CMK (cell line): ENCODE measurements around the gene CPM.
"Not testable (repeated sequence)": the region's sequence is repeated elsewhere in the genome, so short reads cannot be mapped to it uniquely, and the experiment has no call there.

Experiments
- DNase-seq: peaks from one replicate; pipeline ENCODE4 v3.0.0-alpha.2; 2010; ENCODE audit warnings: low read depth

CPM gene

DNA sequence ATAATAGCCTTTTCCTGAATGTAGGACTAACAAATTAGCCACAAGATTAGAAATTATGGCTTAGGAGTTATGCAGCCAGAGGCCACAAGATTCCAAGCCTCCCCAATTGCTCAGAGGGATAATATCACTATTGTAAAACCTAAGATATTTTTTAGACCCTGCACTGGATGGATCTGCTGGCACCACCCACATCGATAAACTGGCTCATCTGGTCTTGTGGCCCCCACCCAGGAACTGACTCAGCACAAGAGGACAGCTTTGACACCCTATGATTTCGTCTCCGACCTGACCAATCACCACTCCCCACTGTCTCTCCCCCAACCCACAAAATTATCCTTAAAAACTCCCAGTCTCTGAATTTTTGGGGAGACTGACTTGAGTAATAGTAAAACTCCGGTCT lies 54.7 kb downstream of the CPM start:
- DNase-seq = no peak

DNA sequence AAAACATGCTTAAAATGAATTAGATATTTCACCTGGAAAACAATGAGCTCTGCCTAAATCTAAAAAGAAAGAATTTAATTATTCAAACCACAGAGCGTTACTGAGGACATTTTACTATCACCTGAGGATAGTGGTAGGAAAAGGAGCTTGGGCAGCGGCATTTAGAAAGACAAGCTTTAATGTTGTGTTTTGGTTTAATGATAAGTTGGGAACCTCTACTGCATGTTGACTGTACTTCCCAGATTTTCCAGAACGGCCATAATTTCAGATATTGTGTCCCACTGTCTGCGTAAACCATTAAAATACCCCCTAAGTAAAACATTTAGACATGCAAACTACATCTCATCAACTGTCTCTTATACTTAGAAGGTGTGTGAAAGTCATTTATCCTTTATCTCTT lies 55.4 kb downstream of the CPM start:
- no peak for DNase-seq

DNA sequence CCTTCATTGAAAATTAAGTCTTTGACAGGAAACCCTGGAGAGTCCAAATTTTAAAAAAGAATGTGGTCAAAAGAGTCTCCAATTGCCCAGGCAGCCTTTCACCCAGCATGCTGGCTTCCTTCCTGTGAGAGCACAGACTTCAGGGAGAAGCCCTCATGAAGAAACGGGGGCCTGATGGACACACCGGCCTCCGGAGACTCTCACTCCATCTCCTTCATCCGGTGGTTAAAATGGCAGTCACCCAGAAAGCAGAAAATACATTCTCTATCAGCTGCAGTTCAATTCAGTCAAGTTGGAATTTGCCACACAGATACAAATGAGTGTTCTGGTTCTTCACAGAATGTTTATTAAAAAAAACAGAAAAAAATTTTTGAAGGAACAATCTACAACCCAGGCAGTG lies 56.5 kb downstream of the CPM start:
- no peak for DNase-seq

DNA sequence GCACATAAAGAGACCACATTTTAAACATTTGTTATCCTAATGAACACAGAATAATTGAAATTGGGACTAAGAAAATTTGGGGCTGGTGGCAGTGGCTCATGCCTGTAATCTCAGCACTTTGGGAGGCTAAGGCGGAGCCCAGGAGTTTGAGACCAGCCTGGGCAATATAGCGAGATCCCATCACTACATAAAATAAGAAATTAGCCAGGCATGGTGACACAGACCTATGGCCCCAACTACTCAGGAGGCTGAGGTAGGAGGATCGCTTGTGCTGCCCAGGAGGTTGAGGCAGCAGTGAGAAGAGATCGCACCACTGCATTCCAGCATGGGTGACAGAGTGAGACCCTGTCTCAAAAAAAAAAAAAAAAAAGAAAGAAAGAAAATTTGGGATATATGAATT lies 59.7 kb downstream of the CPM start:
- DNase-seq = no peak

DNA sequence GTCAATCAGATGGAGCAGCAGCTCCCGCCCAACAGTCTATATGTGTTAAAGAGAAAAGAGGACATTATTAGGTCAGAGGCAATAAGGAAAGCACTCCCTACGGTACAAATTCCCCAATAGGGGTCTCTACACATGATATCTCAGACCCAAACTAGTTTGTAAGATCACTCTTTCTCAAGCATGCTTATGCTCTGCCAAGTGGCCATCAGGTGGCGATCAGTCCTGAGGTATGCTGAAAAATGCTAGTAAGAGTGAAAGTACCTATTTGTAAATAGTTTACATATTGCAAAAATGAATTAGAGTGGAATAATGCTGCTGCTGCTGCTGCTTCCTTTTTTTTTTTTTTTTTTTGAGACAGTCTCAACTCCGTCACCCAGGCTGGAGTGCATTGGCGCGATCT lies 61.0 kb downstream of the CPM start:
- DNase-seq = no peak

DNA sequence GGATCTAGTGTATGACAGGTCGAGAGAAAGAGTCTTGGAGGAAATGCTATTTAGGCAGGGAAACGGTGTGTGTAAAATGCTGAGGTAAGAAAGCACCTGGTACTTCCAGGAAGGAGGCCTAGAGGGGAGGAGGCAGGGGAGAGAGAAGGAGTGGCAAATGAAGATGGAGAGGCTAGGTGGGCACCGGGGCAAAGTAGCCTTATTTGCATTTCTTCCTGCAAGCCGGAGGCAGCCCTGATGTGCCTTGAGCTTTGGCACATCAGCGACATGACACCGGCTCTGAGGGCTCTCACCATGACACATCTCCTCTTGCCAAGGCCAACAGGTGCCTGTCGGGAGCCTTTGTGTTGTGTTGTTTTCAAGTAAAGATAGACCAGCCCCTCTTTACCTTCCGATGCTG lies 61.6 kb downstream of the CPM start:
- DNase-seq = no peak

DNA sequence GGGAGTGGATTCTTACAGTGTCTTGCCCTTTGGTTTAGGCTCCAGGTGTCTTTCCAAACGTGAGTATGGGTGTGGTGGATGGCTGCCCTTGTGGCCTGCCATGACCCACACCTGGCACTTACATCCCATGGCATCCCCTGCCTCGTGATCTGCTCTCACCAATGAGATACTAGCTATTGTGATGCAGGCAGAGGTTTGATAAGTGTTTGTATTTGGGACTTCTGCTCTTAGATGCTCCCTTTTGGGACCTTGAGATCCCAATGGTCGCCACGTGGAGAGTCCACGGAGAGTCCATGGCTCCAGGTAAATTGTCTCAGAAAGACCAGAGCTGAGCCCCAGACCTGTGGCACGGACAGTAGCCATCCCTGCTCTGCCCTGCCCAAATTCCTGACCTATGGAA lies 62.5 kb downstream of the CPM start:
- no peak for DNase-seq

DNA sequence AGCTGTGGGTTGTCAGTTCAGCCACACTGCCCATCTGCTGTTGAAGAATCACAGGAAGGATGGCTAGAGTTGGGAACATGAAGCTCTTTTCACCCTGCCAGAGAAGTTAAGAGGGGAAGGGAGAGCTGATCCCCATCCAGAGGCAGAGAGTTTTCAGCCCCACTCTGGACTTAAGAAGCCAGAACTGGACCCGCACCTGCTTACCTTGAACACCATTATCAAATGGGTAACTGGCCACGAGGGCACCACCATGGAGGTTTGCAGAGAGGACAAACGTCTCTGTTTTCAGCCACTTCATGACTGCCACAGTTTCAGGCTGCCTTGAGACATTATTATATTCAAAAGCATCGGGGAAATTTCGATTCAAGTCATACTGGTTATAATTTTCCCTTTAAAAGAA lies 63.0 kb downstream of the CPM start:
- DNase-seq = no peak

DNA sequence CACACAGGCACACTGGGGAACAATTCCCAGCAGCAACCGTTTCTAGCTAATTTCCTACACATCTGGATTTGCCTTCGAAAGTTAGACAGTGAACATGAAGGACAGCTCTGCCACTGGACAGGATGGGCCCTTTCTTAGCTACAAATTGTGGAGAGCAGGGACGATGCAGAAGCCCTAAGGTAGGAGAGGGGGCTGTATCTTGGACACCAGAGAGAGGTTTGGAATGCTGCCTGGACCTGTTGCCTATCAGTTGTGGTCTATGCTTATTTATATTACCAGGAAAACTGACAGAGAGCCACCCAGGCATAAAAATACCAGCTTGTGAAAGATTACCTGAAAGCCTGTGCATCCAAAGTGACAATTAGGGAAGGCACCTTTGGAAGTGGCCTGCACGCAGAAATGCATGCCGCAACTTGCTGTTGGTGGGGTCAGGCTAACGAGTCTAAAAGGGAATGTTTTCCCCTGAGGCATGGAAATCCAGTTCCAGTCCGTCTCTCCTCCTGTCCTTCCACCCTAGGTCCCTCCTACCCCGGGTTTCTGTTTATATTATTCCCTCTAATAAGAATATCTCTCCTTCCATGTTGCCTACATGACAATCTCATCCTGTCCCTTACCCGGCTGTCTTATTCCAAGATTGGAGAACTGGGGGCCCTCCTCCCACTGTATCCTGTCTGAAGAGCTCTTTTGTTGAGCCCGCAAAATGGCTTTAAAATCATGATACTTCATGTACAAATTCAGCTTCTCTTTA lies 64.8 kb downstream of the CPM start:
- no peak for DNase-seq

DNA sequence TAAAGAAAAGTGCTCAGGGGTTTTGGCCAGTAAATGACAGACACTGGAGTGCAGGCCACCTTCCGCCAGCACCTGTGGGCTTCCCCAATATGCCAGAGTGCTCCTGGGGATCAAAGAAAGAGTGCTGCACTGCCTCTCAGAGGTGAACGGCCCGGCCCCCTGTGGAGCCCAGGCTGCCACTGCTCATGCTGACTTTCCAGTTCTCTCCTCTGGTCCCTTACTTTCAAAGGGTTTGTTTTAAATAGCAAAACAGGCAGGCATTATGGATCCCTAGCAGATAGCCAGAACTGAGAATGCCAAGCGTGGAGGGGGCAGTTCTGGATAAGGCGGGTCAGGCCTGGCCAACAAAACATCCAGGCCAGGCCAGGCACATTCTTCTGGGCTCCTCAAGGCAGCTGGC lies 65.4 kb downstream of the CPM start:
- no peak for DNase-seq

DNA sequence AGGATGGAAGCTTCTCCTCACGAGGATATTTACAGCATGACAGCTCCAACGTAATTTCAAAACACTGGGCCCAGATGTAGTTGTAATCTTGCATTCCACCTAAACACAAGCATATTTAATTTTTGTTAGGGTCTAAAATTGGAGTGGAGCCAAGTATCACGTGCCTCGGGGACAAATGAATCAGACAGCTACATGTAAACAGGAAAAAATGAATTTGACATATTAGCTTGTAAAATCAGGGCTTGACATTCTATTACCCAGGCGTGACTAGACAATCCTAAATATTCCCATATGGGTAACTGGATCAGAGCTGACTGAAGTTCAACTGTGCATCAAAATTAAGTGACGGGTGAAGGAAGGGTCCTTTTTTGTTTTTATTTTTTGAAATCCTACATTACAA lies 66.0 kb downstream of the CPM start:
- DNase-seq = no peak

DNA sequence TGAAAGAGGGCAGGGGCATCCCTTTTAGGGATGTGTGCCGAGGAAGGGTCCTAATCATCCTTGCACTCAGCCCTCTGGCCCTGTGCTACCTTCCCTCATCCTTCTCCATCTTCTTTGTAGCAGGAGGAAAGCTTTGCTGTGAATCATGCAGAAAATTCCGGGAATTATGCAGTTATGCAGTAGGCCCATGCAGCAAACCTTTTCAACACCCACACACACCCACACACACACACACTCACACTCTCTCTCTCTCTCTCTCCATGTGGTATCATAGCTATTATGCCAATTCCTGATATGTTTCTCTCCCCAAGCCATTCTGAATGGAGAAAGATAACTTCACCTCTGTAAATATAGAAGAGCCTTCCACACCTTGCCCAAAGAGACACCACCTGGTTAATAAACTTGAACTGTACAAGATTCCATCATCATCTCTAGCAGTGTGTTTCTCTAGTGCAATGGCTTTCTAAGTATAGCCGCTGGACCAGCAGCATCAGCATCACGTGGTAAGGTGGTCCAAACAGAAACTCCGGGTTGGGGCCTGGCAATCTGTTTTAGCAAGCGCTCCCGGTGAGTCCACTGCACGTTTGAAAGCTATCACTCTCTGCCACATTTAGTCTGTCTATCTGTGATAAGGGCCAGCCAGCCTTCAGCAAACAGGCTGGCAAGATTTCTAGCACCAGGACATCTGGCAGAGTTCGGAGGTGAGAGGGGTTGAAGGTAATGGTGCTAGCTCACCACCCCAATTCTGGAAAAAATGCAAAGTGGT lies 67.4 kb downstream of the CPM start:
- no peak for DNase-seq

DNA sequence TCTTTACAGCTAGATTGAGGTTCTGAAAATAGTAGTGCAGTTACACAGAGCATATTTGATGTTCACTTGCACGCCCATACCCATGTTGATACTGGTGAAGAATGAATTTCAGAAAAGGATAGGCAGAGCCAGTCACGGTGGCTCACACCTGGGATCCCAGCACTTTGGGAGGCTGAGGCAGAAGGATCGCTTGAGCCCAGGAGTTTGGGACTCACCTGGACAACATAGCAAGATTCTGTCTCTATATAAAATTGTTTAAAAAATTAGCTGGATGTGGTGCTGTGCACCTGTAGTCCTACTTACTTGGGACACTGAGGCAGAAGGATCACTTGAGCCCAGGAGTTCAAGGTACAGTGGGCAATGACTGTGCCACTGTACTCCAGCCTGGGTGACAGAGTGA lies 68.4 kb downstream of the CPM start:
- DNase-seq = no peak

DNA sequence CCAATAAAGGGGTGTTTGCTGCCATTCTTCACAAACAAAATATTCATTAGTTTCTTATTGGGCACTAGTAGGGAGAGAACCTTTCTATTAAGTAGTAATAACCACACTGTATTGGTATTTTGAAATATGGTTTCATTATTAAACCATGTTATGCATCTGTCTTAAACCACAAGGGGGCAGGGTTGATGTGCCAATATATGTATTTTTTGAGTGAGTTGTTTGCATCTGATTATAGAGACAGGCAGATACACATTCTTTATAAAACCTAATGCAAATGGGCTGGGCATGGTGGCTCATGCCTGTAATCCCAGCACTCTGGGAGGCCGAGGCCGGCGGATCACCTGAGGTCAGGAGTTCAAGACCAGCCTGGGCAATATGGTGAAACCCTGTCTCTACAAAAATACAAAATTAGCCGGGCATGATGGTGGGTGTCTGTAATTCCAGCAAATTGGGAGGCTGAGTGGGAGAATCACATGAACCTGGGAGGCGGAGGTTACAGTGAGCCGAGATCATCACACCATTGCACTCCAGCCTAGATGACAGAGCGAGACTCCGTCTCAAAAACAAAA lies 69.0 kb downstream of the CPM start:
- DNase-seq = not testable (repeated sequence)

DNA sequence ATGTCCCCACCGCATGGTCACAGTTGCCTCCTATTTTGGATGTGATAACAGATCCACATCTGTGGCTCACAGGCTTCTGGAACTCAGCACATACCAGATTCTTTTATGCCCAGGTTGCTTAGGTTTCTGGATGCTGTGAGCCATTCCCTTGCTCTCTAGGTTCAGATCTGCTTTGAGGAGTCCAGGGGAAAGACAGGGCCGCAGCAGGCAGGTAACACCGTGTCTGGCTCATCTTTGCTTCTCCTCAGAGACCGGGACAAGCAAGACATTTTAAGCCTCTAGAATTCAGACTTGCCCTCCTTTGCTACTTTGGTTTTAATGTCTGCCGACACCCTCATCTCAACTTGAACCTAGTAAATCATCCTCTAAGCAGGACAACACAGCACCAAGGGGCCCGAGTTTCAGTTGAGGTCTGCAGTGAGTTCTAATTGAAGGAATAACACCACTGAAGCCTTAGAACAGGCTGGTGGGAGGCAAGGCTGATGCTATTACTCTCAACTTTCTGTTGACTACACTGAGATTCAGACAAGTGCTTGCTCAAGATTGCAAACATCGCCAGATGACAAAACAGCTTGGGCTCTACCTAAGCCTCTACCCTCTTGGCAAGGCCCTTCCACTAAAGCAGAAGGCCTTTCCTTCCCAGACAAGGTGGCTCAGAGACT lies 69.7 kb downstream of the CPM start:
- no peak for DNase-seq

DNA sequence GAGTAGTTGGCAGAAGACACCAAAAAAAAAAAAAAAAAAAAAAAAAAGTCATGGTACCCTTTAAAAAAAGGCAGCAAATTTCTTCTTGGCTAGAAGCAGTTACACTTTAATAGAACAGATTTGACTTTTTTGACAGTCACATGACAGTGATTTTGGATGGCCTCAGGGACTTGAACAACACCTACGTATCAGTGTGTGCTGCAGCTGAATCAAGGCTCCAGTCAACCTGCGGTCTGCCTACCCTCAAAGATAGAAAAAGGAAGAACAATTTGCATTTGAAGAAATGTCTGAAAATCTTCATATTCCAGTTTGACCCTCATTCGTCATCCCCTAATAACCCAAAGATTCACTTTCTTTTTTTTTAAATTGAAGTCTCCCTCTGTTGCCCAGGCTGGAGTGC lies 71.1 kb downstream of the CPM start:
- DNase-seq = no peak

DNA sequence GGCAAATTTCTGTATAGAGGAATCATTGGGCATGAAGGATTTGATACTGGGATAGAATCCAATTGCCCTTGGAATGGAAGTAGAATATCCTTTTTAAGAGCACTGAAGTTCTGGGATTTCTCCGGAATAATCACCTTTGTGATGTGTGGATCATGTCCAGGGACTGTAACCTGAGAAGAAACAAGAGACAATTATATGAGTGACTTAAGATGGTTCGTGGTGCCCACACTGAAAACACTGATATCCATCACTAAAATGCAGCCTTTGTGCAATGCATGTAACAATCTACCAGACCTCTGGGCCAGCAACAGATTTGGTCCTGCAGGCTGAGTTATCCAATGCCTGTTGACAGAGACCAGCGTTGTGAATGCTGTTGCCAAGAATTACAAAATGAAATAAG lies 76.5 kb downstream of the CPM start:
- DNase-seq = no peak

DNA sequence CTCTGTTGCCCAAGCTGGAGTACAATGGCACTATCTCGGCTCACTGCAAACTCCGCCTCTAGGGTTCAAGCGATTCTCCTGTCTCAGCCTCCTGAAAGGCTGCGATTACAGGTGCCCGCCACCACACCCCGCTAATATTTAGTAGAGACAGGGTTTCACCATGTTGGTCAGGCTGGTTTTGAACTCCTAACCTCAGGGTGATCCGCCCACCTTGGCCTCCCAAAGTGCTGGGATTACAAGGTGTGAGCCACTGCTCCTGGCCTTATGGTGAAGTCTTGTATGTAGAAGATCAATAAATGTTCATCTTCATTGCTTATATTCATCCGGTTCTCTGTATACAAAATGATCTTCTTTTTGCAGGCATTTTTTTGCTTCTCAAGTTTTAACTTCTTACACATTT lies 77.2 kb downstream of the CPM start:
- no peak for DNase-seq

DNA sequence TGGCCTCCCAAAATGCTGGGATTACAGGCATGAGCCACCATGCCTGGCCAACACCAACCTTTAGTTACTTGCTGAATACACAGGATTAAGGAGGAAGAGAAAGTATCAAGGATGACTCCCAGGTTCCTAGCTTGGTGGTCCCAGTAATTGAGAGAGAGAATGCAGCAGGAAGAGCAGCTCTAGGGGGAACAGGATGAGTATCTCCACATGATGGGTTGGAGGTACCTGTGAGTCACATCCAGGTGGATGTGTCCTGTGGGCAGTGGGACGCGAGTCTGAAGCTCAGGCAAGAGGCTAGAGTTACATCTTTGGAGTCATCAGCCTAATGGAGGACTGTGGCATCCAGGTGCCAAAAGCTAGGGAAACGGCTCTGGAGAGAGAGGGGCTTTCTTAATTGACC lies 77.9 kb downstream of the CPM start:
- no peak for DNase-seq

DNA sequence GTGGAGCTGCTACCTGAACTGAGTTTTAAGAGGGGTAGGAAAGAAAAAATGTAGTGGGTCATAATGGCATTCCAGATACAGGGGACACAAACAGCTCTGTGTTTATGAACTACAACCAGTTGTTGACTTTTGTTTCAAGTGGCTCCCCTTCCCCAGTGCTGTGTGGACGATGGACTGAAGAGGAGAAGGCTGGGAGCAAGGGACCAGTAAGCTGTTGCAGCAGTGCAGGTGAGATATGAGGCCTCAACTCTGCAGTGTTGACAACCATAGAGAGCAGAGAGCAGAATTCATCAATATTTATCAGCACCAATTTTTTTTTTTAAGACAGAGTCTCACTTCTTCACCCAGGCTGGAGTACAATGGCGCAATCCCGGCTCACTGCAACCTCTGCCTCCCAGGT lies 78.4 kb downstream of the CPM start:
- DNase-seq = no peak

DNA sequence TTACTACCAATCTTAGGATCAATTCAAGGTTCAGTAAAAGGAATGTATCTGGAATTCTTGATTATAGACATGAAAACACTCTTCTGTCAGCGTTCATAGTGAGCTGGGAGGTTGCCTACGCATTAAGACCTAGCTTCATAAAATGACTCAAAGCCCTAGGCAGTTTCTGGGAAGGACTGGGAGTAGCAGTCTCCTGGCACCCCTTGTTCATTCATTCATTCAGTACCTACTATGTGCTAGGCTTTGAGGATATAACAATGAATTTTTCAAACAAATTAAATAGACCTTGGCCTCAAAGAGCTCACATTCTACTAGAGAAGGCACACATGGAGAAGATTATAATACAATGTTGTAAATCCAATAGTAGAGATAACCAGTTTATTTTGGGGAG lies 78.9 kb downstream of the CPM start:
- no peak for DNase-seq

DNA sequence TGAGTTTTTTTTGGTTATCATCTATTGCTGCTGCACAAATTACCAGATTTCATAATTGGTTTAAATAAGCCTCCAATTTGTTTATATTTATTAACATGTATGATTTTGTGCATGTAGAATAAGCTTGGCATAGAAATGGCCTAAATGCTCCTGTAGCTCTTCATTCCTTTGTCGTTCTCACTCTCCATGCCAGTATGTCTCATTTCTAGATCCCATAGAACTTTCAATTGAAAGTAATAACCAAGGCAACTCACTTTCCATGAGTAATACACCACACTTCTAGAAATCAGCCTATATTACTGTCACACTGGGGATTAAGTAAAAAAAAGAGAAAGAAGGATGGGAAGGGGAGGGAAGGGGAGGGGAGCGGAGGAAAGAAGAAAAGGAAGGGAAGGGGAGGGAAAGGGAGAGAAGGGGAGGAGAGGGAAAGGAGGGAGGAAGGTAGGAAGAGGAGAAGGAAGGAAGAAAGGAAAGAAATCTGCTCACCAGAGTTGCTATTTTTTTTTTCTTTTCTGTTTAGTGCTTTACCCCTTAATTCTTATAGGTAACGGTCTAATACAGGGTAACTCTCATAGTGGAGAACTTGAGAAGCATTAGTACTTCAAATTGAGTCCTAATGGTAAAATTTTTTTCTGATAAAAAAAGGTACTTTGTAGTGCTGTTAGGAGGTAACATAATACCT lies 79.4 kb downstream of the CPM start:
- no peak for DNase-seq
